GM21423 (cell line): ENCODE data around the gene ODR4.
"Not testable (repeated sequence)": the region's sequence is repeated elsewhere in the genome, so short reads cannot be mapped to it uniquely, and the experiment has no call there.

Experiments used
- ATAC-seq: cut with Tn5 transposase; IDR thresholded peaks from one replicate; pipeline ENCODE4 v1.9.1; 2021; ENCODE audit warnings: mild to moderate bottlenecking, moderate library complexity; ENCODE audit not compliant: unreplicated experiment

Gene ODR4

DNA sequence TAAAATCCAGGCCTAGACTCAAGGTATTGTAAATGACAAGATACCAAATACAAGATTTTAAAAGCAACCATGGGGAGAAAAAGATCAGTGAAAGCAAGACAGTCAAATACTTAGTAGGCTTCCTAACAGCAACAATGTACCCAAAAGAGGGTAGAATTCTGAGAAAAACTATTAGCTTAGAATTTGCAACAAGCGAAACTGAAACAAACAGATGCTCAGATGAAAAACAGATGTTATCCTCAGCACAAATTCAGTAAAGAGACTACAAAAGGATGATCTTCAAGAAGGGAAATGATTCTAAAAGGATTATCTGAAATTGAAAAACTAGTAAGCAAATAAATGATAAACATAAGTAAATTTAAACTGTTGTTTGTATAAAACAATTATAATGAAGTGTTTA lies 45.3 kb downstream of the ODR4 start:
- peak; percentile 83 for ATAC-seq

GRCh38 chr1:186421446-186421845 lies 45.8 kb downstream of the ODR4 start:
- ATAC-seq, result no peak

DNA sequence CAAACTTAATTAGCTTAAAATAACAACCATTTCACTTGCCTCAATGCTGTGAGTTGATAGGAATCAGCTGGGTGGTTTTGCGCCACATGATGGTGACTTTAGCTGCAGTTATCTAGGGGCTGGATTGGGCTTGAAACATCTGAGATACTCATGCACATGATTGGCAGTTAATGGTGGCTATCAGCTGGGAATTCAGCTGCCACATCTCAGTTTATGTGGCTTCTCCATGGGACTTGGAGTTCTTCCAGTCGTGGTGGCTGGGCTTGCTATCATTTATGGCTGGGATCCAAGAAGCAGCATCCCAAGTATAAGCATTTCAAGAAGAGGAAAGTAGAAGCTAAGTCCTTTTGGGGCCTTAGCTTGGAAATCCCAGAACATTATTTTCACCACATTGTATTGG lies 48.9 kb downstream of the ODR4 start:
- no peak for ATAC-seq

GRCh38 chr1:186426118-186426517 lies 50.5 kb downstream of the ODR4 start:
- ATAC-seq, result no peak

DNA sequence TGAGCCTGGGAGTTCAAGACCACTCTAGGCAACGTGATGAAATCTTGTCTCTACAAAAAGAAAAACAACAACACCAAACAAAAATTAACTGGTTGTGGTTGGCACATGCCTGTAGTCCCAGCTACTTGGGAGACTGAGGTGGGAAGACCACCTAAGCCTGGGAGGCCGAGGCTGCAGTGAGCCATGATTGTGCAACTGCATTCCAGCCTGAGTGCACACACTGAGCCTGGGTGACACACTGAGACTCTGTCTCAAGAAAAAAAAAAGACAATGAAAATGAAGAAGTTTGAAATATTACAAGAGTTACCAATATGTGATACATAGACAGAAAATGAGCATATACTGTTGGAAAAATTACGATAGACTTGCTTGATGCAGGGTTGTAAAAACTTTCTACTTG lies 53.4 kb downstream of the ODR4 start:
- no peak for ATAC-seq

DNA sequence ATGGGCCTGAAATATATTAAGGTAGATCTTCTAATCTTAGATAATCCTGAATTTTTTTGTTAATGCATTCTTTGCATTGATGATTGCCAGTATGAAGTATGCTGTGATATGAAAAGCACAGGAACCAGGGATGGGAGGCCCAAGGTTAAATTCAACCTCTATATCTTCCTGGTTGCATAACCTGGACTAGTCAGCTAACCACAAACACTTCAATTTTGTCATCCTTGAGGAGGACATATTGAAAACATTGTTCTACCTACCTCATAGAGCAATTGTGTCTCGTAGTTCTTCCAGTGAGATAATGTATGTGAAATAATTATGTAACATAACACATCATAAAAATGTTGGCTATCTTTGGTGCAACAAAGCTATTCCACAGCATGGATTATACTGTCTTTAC lies 59.7 kb downstream of the ODR4 start:
- ATAC-seq, result no peak

GRCh38 chr1:186438567-186438966 lies 62.9 kb downstream of the ODR4 start:
- no peak for ATAC-seq

- no peak for ATAC-seq
Measured at GRCh38 chr1:186440584-186440983, 64.9 kb downstream of the ODR4 start.

GRCh38 chr1:186442651-186443375 lies 67.2 kb downstream of the ODR4 start:
- ATAC-seq, result no peak

DNA sequence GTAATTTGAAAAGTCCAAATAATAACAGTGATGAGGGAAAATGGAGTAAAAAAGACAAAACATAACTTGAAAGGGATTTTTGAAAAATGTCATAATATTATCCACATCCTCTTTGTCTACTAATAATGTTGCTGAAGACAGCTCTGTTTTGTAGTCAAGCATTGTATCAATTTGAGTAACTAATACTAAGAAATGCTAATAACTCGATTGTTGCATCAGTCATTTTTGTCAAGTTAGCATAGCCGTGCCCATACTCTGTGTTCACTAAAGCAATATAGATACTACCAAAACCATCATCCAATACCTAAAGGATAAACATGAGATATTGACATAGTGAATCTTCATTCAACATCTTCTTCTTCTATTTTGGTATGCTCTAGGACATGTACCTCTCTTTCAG lies 68.0 kb downstream of the ODR4 start:
- ATAC-seq, result no peak

- ATAC-seq, result no peak
Measured at GRCh38 chr1:186446152-186446551, 70.5 kb downstream of the ODR4 start.

DNA sequence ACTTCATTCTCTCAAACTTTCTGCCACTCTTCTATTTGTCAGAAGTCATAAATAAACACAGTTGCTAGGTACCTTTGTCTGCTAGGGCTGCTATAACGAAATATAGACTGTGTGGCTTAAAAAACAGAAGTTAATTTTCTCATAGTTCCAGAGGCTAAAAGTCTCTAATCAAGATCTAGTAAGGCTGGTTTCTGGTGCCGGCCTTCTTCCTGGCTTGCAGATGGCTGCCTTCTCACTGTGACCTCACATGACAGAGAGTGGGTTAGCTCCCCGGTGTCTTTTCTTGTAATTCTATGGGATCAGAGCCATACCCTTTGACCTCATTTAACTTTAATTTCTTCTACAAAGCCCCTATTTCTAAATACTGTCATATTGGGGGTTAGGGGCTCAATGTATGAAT lies 79.3 kb downstream of the ODR4 start:
- no peak for ATAC-seq

DNA sequence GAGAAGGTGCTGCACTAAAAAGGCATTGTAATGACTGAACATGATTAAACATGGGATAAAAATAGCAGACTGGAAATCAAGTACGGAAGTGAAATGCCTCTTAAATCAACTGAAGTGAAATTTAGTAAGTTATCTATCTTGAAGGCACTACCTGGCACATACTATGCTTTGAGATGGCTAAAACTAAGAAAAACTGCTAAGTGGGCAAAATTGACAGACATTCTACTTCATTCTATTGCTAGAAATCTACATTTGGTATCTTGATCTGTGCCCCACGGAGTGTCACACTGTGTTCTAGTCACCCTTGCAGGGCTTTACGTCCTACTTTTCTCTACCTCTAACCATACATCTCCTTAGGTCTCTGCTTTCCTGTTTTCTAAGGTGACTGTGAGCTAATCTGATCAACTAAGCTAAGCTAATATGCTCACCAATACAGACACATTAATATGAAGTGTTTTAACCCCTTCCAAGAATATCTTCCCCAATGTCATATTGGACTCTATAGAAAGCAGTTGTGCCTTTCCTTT lies 81.2 kb downstream of the ODR4 start:
- no peak for ATAC-seq

DNA sequence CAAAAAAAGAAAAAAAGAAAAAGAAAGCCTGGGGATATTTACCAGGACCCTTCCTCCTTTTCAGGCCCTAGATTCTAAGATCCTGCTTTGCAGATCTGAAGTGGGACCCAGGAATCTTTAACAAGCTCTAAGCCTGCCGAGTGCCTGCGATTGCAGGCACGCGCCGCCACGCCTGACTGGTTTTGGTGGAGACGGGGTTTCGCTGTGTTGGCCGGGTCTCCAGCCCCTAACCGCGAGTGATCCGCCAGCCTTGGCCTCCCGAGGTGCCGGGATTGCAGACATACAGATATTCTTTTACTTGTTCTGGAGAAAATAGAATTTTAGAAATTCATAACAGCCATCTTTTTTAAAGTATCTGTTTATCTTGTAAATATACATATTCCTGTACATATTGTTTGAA lies 83.5 kb downstream of the ODR4 start:
- ATAC-seq, result not testable (repeated sequence)

DNA sequence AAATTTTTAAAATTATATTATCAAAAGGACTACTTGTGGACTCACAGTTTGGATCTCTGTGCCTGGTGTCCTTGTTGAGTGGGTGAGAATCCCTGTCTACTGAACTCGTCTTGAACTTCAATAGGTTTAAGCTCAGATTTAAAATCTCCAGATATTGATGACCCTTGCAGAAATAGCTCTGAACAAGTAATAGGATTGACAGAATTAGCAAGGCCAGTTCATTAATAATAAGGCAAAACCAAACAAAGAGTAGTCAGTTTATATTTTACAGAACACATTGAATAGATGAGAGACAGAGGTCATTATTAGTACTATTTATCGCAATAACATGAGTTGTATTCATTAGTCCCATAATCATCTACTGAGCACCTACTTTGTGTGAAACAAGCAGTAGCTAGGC lies 85.4 kb downstream of the ODR4 start, which contains the start of gene PDC:
Gene PDC (minus strand): TSS at position 101 of the 400 bp plus-strand sequence. CDS start 11,655 bp downstream, outside the sequence.
- ATAC-seq, result no peak

DNA sequence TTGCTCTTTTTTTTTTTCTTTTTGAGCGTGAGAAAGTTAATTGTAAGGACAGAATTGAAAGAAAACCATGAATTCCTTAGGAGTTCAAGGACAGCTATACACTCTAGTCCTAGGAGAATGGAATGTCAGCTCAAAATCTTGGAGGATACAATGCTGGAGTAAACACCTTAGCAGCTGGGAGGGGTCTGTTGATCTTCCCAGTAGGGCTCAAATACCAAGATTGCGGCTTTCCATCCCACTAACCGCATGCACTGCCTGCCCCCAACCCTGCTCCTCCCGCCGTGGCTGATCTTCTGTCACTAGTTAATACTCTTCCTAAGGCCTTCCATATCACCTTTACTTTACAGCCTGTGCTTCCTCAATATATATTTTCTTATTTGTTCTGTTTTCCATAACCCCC lies 87.9 kb downstream of the ODR4 start:
- ATAC-seq, result no peak

DNA sequence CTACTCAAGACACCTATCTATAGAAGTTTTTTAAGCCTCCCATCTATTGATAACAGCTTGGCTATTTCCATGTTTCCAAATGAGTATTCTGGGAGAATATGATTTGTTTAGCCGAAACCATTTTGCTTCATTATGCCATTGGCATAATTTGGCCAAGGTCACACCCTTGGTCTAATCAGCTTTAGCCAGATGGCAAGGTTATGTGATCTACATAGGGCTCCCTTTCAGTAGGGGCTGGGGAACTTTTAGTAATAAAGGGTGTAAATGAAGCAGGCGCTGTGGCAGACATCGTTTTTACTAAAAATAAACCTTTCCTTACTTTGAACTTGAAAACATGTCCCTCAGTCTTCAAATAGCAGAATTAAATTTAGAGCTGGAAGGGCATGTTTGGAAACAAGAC lies 88.3 kb downstream of the ODR4 start:
- no peak for ATAC-seq

DNA sequence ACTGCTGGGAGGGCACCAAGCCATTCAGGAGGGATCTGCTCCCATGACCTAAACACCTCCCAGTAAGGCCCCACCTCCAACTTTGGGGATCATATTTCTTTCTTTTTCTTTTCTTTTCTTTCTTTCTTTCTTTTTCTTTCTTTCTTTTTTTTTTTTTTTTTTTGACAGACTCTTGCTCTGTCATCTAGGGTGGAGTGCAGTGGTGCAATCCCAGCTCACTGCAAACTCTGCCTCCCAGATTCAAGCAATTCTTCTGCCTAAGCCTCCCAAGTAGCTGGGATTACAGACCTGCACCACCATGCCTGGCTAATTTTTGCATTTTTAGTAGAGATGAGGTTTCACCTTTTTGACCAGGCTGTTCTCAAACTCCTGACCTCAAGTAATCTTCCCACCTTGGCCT lies 89.9 kb downstream of the ODR4 start:
- not testable (repeated sequence) for ATAC-seq

GRCh38 chr1:186465946-186466345 lies 90.3 kb downstream of the ODR4 start:
- ATAC-seq, result no peak
